Progenitor cell of endocrine pancreas (in vitro differentiated cells): ENCODE results near the gene NFILZ. TPM values are rescaled to one million over a fixed set of nuclear protein-coding genes. Genes with fewer than 3 reads are reported as not detected.

ENCODE experiments used
- DNase-seq: peaks from one replicate; pipeline ENCODE4 v3.0.0; 2021; ENCODE audit warnings: low spot score; ENCODE audit not compliant: unreplicated experiment
- H3K27ac Mint-ChIP-seq: 2 replicates; pipeline ENCODE4 v1.8.0; 2021; ENCODE audit warnings: mild to moderate bottlenecking, moderate library complexity, mixed read lengths
- H3K27me3 Mint-ChIP-seq: 2 replicates; pipeline ENCODE4 v1.8.0; 2021; ENCODE audit warnings: mixed read lengths
- H3K36me3 Mint-ChIP-seq: 2 replicates; pipeline ENCODE4 v1.8.0; 2022; ENCODE audit warnings: mixed read lengths; ENCODE audit not compliant: insufficient read depth
- H3K4me1 Mint-ChIP-seq: 2 replicates; pipeline ENCODE4 v1.8.0; 2021; ENCODE audit warnings: low read depth, mixed read lengths
- H3K4me3 Mint-ChIP-seq: 2 replicates; pipeline ENCODE4 v1.8.0; 2021; ENCODE audit warnings: low read depth, mild to moderate bottlenecking, moderate library complexity, mixed read lengths
- H3K9me3 Mint-ChIP-seq: 2 replicates; pipeline ENCODE4 v1.8.0; 2021; ENCODE audit warnings: low read depth, mixed read lengths
- CTCF ChIP-seq: fragments of 200-600 bp; sonication (generic); IDR thresholded peaks from one replicate; pipeline ENCODE4 v1.5.0; 2021; ENCODE audit warnings: antibody characterized with exemption, mild to moderate bottlenecking; ENCODE audit not compliant: unreplicated experiment
- total RNA-seq: library from RNA; stranded (reverse); gene quantifications from 2 replicates; pipeline ENCODE4 v1.2.1, GENCODE V29; 2021

NFILZ gene
- total RNA-seq, 1 donor from 2014 or later = not detected

GRCh38 chr19:8589177-8589714 lies 41.2 kb upstream of the NFILZ start:
- no peak overlapping the region for H3K4me3 Mint-ChIP-seq
- H3K4me1 Mint-ChIP-seq = peaks cover 2% of the 10 kb centered on the region
- no peak for TF ChIP-seq CTCF
- no peak overlapping the region for H3K27ac Mint-ChIP-seq
- H3K9me3 Mint-ChIP-seq = peaks cover 6% of the 10 kb centered on the region
- H3K27me3 Mint-ChIP-seq = peaks cover 16% of the 10 kb centered on the region
- peaks cover 3% of the 10 kb centered on the region for H3K36me3 Mint-ChIP-seq
- no peak for DNase-seq

GRCh38 chr19:8592231-8593009 lies 38.0 kb upstream of the NFILZ start:
- H3K27me3 Mint-ChIP-seq = peaks cover 16% of the 10 kb centered on the region

DNA sequence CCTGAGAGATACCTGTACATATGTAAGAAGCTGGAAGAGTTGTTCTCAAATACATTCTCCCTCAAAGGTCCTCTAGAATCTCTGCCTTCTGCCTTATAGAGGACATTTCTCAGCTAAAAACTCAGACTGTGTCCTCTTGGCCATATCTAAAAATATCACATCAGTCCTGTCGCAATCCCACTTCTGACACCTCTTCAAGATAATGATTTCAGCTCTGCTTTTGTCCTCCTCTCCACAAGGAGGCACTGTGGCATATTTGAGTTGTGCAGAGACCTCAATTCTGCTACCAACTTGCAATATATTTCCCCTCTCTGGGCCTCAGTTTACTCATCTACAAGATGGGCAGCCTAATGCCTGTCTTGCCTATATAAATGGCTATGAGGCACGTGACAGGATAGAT lies 36.5 kb upstream of the NFILZ start:
- peaks cover 12% of the 10 kb centered on the region for H3K27me3 Mint-ChIP-seq
- no peak overlapping the region for H3K27ac Mint-ChIP-seq
- H3K4me3 Mint-ChIP-seq = no peak overlapping the region
- H3K36me3 Mint-ChIP-seq = peaks cover 16% of the 10 kb centered on the region
- peak; percentile 14 for TF ChIP-seq CTCF
- peaks cover 6% of the 10 kb centered on the region for H3K9me3 Mint-ChIP-seq
- DNase-seq = no peak
- peaks cover 2% of the 10 kb centered on the region for H3K4me1 Mint-ChIP-seq

More at GRCh38 chr19:8592231-8593009, 38.0 kb upstream of the NFILZ start:
- H3K36me3 Mint-ChIP-seq = peaks cover 11% of the 10 kb centered on the region
- peak; percentile 94 for DNase-seq
- H3K27ac Mint-ChIP-seq = peak overlapping the region; percentile 84
- H3K9me3 Mint-ChIP-seq = peaks cover 6% of the 10 kb centered on the region
- peak overlapping the region; percentile 63 for H3K4me3 Mint-ChIP-seq
- peaks cover 2% of the 10 kb centered on the region for H3K4me1 Mint-ChIP-seq
- TF ChIP-seq CTCF = no peak

- Mint-ChIP-seq H3K4me1 (peaks cover 2% of the 10 kb centered on the region), H3K4me3 (no peak overlapping the region), H3K36me3 (peaks cover 17% of the 10 kb centered on the region), H3K9me3 (peaks cover 6% of the 10 kb centered on the region), H3K27me3 (peaks cover 8% of the 10 kb centered on the region), H3K27ac (no peak overlapping the region)
- no peak for DNase-seq
- no peak for TF ChIP-seq CTCF
Observed at GRCh38 chr19:8595651-8596050, 34.8 kb upstream of the NFILZ start.

GRCh38 chr19:8596168-8596567 lies 34.3 kb upstream of the NFILZ start:
- Mint-ChIP-seq H3K4me3 (no peak overlapping the region), H3K36me3 (peaks cover 17% of the 10 kb centered on the region), H3K27ac (no peak overlapping the region), H3K4me1 (peaks cover 2% of the 10 kb centered on the region), H3K9me3 (peaks cover 6% of the 10 kb centered on the region), H3K27me3 (peaks cover 3% of the 10 kb centered on the region)
- DNase-seq = no peak
- TF ChIP-seq CTCF = no peak
